ENCODE data around the gene GALNS.

Gene GALNS

DNA sequence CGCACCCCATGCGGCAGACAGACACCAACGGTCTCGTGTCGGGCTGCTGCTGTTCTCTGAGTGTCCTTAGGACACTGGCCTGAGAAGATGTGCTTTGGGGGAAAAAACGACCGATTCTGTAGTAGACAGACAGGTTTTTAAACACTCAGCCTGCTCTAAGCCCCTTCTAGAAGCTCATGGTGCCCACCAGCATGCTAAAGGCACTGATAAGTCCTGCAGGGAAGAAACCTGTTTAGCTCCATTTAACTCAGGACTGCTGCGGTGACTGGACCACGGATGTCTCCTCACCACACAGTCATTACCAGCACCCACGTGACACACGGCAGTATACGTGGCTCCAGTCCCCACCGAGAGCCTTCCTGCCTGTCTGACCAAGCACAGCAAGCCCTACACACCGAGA, 26.0 kb downstream of the GALNS start:
- in situ Hi-C loops (cut with HindIII; ENCODE audit: low sequenced_read_pairs): no loop called here
- no peak for DNase-seq (ENCODE audit: low read depth)
- no peak overlapping the region for H3K4me3 ChIP-seq (ENCODE audit: low read depth, low read length)

DNA sequence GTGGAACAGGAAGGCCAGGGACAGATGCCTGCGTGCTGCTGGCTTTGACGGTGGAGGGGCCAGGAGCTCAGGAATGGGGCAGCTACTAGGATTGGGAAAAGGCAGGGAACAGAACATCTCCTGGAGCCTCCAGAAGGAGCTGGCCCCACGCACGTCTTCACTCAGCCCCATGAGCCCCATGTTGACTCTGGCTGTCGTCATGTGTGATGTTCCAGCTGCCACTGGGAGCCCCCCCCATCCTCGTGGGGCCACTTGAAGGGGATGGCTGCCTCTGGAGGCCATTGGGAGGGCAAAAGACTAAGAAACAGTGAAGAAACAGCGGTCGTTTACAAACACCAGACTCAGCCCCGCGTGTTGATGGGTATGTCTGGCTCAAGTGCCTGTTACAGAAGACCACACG, 26.5 kb downstream of the GALNS start:
- TF ChIP-seq, protein P1, sequence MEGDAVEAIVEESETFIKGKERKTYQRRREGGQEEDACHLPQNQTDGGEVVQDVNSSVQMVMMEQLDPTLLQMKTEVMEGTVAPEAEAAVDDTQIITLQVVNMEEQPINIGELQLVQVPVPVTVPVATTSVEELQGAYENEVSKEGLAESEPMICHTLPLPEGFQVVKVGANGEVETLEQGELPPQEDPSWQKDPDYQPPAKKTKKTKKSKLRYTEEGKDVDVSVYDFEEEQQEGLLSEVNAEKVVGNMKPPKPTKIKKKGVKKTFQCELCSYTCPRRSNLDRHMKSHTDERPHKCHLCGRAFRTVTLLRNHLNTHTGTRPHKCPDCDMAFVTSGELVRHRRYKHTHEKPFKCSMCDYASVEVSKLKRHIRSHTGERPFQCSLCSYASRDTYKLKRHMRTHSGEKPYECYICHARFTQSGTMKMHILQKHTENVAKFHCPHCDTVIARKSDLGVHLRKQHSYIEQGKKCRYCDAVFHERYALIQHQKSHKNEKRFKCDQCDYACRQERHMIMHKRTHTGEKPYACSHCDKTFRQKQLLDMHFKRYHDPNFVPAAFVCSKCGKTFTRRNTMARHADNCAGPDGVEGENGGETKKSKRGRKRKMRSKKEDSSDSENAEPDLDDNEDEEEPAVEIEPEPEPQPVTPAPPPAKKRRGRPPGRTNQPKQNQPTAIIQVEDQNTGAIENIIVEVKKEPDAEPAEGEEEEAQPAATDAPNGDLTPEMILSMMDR (IDR thresholded peaks at IDR 0.05; ENCODE audit: low read depth, low read length, missing control alignments): no peak
- in situ Hi-C loops (cut with HindIII; ENCODE audit: low sequenced_read_pairs): no loop called here
- no peak for DNase-seq (ENCODE audit: low read depth)
- H3K4me3 ChIP-seq (ENCODE audit: low read depth, low read length): no peak overlapping the region

More for the DNA sequence above, 26.0 kb downstream of the GALNS start:
- TF ChIP-seq, protein P1 (IDR thresholded peaks at IDR 0.05; ENCODE audit: low read depth, low read length, missing control alignments): no peak

DNA sequence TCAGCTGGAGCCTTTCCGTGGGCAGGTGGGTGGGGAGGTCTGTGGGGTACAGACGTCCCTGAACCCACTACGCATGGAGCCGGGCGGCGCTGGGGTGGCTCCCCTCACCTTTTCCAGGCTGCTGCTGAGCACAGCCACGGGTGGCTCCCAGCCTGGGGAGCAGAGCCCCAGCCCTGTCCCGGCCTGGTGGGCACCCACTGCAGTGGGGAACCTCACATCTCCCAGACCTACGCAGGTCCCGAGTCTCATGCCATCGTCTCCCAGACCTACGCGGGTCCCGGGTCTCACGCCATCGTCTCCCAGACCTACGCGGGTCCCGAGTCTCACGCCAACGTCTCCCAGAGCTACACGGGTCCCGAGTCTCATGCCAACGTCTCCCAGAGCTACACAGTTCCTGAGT, 28.0 kb downstream of the GALNS start:
- TF ChIP-seq, protein P1 (IDR thresholded peaks at IDR 0.05; ENCODE audit: low read depth, low read length, missing control alignments): no peak
- no peak overlapping the region for H3K4me3 ChIP-seq (ENCODE audit: low read depth, low read length)
- no peak for DNase-seq (ENCODE audit: low read depth)
- in situ Hi-C loops (cut with HindIII; ENCODE audit: low sequenced_read_pairs): no loop called here

DNA sequence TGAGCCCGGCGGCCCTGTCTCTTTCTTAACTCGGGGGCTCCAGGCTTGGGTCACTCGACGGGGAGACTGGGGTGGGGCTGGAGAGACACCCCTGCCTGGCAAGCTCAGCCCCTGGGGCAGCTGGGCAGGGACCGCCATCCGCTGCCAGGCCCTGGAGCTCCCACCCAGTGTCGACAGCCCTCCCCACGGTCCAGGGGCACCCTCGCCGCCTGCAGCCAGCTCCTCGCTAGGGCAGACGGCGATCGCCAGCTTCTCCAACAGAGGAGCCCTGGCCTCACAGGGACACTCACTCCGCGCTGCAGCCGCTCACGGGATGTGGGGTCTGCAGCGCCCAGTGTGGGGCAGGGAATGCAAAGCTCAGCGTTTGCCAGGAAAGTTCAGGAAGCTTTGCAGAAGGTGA, 29.0 kb downstream of the GALNS start:
- H3K4me3 ChIP-seq (ENCODE audit: low read depth, low read length): no peak overlapping the region
- in situ Hi-C loops (cut with HindIII; ENCODE audit: low sequenced_read_pairs): no loop called here
- TF ChIP-seq, protein P1 (IDR thresholded peaks at IDR 0.05; ENCODE audit: low read depth, low read length, missing control alignments): no peak
- DNase-seq (ENCODE audit: low read depth): no peak

DNA sequence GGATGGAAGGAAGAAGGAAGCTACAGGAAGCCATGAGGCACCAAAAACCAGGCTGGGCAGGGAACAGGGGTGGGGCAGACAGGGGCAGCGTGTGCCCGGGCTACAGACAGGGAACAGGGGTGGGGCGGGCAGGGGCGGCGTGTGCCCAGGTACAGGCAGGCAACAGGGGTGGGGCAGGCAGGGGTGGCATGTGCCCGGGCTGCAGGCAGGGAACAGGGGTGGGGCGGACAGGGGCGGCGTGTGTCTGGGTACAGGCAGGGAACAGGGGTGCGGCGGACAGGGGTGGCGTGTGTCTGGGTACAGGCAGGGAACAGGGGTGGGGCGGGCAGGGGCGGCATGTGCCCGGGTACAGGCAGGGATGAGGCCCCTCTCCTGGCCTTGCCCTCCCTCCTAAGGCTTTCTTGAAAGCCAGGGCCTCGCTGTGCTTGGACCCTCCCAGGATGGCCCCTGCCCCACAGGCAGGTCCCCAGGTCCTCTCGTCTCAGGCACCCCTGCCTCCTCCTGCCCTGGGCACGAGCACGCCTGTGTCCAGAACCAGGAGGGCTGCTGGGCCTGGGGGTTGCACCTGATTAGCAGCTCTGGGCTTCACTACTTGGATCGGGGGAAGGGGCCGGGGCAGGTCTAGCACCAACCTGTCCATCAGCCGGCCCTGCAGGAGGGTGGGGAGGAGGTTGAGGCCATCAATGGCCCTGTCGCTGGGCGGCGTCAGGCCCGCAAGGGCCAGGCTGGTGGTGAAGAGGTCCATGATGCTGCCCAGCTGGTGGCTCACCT, 30.5 kb downstream of the GALNS start:
- in situ Hi-C loops (cut with HindIII; ENCODE audit: low sequenced_read_pairs): no loop called here
- DNase-seq (ENCODE audit: low read depth): no peak
- no peak overlapping the region for H3K4me3 ChIP-seq (ENCODE audit: low read depth, low read length)
- TF ChIP-seq, protein P1 (IDR thresholded peaks at IDR 0.05; ENCODE audit: low read depth, low read length, missing control alignments): no peak

DNA sequence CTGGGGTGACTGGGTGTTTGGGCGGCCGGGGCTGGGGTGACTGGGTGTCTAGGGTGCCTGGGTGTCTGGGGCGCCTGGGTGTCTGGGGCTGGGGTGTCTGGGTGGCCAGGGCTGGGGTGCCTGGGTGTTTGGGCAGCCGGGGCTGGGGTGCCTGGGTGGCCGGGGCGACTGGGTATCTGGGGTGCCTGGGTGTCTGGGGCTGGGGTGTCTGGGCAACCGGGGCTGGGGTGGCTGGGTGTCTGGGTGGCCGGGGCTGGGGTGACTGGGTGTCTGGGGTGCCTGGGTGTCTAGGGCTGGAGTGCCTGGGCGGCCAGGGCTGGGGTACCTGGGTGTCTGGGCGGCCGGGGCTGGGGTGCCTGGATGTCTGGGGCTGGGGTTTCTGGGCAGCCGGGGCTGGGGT, 31.6 kb downstream of the GALNS start:
- in situ Hi-C loops (cut with HindIII; ENCODE audit: low sequenced_read_pairs): no loop called here
- no peak for DNase-seq (ENCODE audit: low read depth)
- H3K4me3 ChIP-seq (ENCODE audit: low read depth, low read length): no peak overlapping the region
- TF ChIP-seq, protein P1 (IDR thresholded peaks at IDR 0.05; ENCODE audit: low read depth, low read length, missing control alignments): no peak
